CD1c-positive myeloid dendritic cell (primary cell): Measurements from ENCODE around the gene PML.

Experiments used
- DNase-seq: peaks from one replicate; pipeline ENCODE4 v3.0.0-alpha.2; 2016; ENCODE audit errors: extremely low spot score

PML gene, protein sequence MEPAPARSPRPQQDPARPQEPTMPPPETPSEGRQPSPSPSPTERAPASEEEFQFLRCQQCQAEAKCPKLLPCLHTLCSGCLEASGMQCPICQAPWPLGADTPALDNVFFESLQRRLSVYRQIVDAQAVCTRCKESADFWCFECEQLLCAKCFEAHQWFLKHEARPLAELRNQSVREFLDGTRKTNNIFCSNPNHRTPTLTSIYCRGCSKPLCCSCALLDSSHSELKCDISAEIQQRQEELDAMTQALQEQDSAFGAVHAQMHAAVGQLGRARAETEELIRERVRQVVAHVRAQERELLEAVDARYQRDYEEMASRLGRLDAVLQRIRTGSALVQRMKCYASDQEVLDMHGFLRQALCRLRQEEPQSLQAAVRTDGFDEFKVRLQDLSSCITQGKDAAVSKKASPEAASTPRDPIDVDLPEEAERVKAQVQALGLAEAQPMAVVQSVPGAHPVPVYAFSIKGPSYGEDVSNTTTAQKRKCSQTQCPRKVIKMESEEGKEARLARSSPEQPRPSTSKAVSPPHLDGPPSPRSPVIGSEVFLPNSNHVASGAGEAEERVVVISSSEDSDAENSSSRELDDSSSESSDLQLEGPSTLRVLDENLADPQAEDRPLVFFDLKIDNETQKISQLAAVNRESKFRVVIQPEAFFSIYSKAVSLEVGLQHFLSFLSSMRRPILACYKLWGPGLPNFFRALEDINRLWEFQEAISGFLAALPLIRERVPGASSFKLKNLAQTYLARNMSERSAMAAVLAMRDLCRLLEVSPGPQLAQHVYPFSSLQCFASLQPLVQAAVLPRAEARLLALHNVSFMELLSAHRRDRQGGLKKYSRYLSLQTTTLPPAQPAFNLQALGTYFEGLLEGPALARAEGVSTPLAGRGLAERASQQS

DNA sequence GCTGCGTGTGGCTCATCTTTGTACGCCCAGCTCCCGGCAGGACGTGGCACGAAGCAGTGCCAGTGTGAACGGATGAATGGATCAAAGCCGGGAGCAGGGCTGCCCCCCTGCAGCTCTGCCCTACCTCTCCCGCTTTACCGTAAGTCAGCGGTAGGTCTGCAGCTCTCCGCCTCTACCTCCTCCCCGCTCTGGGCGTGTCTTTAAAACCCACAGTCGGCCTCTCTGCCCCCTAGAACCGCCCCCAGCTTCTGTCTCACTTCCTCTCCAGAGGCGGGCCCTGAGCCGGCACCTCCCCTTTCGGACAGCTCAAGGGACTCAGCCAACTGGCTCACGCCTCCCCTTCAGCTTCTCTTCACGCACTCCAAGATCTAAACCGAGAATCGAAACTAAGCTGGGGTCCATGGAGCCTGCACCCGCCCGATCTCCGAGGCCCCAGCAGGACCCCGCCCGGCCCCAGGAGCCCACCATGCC is at the start of gene PML:
PML (plus strand) TSS at position 304 of the 471 bp plus-strand sequence; CDS start at position 401, 97 bp downstream.
- peak; percentile 97 for DNase-seq

- DNase-seq: no peak
Observed at GRCh38 chr15:73945130-73945508, 49.4 kb upstream of the PML start.

- DNase-seq: no peak
Observed at GRCh38 chr15:73946046-73946721, 48.3 kb upstream of the PML start.

- no peak for DNase-seq
Observed at GRCh38 chr15:73946795-73947370, 47.6 kb upstream of the PML start.

DNA sequence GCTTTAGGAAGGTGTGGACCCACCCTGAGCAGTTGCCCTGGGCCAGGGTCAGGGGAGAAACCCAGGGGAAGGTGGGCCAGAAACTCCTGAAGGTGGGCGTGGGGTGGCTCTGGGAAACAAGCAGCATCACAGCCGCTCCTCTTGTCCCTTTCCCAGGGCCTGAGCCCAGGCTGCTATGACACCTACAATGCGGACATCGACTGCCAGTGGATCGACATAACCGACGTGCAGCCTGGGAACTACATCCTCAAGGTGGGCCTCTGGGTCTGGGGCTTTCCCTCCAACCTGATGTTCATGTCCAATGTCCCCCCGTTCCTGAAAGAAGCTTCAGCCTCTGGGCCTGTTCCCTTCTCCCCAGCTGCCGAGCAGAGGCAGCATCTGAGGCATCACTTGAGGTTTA is 46.9 kb upstream of the PML start:
- DNase-seq: no peak

DNA sequence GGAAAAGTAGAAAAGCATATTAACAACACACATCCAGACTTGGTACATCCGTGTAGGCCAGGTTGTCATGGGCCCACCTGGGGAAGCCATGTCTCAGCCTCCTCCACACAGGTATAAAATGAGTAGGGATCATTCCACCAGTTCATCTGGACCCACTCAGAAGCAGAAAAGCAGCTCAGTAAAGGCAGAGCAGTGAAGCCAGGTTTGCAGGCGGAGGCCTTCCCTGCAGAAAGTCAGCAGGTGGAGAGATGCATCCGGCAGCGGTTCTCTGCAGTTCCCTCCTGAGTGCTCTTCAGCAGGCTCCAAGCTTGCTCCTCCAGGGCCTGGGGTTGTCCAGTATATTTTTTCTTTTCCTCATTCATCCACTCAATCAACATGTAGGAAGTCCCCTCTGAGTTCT is 46.1 kb upstream of the PML start:
- no peak for DNase-seq

DNA sequence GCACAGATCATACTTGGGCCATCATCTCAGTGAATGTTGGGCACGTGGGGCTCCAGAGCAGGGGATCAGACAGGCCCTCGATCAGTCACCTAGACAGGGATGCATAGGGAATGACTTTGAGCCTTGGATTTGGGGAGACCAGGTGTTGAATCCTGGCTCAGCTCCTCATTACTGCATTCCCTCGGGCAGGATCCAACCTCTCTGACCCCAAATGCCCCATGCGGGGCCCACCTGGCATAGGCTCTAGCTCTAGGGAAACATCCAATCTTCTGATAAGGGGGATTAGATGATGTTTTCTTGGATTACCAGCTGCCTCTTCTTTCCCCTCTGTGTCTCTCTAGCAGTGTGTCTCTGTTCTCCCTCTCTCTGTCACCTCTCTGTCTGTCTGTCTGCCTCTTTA is 45.5 kb upstream of the PML start:
- DNase-seq: no peak

DNA sequence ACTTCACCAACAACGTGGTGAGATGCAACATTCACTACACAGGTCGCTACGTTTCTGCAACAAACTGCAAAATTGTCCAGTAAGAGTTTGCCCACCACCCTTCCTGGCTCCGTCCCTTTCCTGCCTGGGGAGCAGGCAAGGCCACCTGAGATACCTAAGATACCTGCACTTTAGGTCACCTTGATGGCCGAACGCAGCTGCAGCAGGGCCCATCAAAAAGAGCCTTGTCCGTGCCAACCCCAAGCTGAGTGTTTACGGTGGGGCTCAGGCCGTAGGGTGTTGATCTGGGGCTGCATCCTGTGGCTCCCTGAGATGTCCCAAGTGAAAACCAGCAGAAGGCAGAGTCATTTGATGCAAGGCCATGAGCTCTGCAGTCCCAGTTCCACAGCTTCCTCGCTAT is 45.0 kb upstream of the PML start:
- no peak for DNase-seq

DNA sequence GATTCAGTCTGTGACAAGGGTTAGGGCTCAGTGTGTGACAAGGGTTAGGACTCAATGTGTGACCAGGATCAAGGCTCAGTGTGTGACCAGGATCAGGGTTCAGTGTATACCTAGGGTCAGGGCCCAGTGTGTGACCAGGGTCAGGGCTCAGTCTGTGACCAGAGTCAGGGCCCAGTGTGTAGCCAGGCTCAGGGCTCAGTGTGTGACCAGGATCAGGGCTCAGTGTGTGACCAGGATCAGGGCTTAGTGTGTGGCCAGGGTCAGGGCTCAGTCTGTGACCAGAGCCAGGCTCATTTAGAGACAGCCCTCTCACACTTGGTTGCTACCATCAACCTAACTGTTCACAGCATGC is 44.1 kb upstream of the PML start:
- no peak for DNase-seq

DNA sequence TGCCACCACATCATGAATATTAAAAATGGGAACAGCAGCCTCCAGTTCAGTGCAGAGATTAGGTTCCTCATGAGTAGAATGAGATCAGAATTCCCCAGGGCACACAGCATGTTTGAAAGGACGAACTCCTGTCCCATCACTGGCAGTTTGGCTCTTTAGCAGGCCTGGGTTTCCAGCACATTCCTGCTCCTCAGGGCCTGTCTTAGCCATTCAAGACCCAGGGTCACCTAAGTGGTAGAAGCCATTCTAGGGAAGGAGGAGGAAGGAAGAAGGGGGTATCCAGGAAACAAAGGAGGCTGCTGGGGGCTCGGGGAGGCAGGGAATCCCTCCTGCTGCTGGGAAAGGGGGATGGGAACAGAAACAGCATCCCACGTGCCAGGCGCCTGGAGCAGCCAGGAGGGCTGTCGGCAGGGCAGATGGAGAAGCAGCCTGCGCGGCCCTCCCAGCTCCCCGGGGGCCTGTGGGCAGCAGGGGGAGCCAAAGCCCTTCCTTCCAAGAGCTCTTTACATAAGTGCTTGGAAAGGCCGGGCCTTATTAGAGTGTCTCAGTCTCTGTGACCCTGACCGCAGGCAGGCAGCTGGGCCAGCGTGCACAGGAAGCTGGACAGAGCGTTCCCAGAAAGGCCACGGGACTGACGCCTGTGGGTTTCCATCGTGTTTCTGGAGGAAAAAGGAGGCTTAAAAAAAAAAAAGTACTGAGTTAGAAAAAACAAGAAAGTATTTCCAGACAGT is 43.5 kb upstream of the PML start:
- peak; percentile 85 for DNase-seq

- DNase-seq: no peak
Observed at GRCh38 chr15:73951601-73952000, 42.9 kb upstream of the PML start.

GRCh38 chr15:73952171-73952912 is 42.2 kb upstream of the PML start:
- no peak for DNase-seq

DNA sequence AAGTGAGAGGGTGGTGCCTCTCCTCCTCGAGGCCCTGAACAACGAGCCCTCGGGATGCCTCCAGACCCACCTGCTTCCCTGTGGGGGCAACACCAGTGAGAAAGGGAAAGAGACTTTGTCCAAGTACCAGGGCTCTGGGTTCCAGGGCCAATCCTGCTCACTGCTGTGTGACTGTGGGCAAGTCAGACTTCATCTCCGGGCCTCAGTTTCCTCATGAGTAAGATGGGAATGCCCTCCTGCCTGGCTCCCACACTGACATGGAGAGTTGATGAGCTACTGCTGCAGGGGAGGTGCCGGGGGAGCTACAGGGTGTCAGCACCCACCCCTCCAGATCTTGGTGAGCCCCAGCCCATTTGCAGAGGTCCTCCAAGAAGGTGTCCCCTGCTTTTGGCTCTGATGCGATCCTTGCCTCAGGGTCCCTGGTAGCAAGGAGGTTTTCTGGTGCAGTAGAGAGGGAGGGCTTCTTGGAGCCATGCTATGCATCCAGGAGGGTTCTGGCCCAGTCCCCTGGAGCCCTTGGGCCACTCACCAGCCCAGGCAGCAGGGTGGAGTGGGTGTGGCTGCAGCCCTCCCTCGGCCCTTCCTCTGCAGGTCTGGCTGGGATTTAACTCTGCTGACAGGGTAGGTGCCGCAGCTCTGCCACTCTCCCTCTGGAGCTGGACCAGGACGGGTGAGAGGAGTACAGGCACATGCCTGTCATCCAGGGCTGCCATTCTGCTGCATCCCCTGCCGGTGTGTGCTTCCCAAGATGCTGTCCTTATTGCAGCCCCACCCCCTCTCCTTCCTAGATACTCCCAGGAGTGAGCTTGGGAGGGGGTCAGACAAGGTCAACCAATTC is 41.4 kb upstream of the PML start:
- no peak for DNase-seq

DNA sequence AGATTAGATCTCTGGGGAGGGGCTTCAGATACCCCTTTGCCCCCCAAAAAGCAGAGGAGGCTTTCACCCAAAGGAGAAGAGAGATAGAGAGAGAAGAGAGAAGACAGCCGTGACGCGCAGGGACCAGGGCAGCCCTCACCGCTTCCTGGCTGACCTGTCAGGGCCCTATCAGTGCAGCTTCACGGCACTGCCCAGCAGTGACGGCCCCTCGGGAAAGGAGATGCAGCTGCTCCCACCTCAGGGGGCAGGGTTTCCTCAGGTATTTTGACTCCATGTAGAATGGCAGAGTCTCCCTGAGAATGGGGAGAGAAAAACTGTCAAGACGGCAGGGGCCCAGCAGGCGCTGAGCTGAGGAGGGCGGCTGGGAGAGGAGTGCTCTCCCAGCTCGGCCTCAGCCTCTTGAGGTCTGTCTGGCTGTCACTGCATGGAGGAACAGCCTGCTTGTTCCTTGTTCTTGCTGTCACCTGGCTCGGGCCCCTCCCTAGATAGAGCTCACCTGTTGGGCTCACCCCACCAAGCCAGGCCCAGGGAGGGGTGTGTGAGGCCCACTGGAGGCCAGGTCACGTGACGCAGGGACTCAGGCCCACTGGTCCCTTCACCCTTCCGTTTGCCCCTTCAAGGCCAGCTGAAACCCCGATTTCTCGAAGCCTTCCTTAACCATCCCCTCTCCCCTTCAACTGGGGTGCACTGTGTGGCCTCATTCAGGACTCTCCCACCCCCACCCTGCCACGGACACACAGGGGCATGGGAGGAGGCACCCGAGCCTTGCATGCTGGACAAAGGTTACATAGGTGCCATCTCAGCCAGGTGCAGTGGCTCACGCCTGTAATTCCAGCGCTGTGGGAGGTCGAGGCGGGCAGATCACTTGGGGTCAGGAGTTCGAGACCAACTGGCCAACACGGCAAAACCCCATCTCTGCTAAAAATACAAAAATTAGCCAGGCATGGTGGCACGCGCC is 40.0 kb upstream of the PML start:
- DNase-seq: no peak

DNA sequence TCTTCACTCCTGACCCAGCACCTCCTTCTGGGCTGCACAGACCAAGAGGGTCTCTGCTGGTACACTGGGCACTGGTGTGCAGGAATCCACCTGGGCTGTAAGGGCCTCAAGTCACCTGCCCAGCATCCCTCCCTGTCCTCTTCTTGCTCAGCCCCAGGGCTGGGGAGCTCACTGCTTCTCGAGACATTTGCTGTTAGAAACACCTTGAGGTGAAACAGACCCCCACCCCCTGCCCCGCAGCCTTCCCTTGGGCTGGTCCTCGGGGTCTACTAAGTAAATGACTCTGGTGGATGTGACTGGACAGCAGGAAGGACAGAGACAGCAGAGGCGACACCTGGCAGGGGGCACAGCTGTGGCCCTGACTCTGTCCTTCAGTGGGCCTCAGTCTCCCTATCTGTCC is 39.2 kb upstream of the PML start:
- no peak for DNase-seq

DNA sequence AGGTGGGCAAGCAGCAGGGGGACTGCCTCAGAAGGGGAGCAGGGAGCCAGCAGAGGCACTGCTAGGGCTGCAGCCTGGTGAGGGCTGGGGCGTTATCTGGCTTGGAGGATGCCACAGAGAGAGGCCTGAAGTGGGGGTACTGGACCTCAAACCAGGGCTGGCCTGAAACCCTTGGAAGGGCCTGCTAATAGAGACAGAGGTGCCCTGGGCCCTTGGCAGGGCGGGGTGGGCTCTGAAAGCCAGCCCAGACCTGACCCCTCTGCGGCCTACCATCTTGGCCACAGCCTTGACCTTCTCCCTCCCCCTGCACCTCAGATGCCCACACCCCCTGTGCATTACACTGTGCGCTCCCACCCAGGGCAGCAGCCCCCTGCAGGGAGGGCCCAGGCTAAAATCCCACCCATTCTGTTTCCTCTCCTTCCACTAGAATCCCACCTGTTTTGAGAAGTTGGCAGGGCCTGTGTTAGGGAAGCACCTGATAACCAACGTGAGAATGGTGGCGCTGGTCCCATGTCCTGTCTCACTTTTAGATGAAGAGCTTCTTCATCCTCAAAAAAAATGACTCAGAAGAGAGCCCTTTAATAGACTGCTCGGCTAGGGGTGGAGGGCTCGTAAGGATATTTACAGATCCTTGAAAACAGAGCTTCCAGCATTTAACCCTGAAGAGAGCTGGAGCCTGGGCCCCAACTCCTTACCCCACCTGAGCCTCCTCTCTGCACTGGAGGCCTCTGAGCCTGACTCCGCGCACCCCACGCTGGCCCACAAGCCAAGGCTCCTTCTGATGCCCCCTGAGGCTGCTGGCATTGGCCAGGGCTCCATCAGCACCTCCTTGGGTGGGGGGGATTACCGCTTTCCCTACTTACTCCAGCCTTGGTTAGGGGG is 38.4 kb upstream of the PML start:
- no peak for DNase-seq

DNA sequence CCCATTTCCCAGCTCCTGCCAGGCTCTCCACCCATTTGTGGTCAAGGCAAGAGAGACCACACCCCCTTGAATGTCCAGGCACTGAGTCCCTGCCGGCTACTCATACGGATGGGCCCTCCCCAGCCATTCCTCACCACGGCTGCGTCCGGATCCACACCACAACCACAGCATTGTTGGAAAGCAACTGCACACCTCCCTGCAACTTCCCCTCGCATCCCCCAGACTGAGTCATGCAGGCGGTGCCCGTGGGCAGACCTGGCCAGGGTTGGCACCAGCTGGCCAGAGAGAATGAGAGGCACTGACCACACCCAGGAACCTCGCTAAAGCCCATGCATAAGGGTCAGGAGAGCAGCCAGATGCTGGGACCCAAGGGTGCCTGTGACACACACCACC is 37.8 kb upstream of the PML start:
- peak; percentile 53 for DNase-seq

- DNase-seq: peak; percentile 8
Observed at GRCh38 chr15:73957276-73957675, 37.2 kb upstream of the PML start.
